ENCODE results near the gene ZNF423.

ZNF423 gene

DNA sequence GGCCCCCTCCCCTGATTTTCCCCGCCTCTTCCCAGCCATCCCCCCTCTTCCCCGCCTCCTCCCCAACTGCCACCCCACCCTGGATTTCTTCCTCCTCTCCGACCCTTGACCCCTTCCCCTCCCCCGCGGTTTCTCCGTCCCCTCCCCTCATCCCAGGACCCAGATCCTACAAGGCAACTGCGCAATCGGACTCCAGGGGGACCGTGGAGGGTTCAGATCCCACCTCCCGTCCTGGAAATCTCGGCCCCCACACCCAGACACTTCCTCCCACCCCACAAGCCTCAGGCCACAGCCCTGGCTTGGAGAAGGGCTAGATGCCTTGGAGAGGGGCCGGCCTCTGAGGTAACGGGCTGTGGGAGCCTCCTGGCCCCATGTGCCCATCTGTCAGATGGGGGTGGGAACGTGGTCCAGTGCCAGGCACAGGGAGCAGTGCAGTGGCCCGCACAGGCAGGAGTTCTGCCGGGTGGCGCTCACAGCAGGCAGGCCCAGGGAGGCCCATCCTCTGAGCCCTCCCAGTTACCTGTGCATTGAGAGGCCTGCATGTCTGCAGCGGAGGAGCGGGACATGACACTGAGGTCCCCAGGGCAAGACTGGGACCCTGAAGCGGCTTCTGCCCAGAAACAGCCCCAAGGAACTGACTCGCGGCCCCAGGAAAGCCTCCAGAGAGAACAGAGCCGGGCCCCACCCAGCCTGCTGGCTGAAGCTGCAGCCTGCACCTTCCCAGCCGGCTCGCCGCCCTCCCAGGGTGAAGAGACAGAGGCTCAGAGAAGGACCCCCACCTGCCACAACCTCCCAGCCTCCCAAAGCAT, 16.7 kb downstream of the ZNF423 start:
- H3K36me3 ChIP-seq (ENCODE audit: control insufficient read depth in 1 of 2, insufficient read depth in 2 of 2, low read depth in 1 of 2, low read length in 2 of 2), result no peaks in the 10 kb centered on the region
- H3K9me3 ChIP-seq (ENCODE audit: control insufficient read depth, low read length), result no peaks in the 10 kb centered on the region
- H2BK5ac ChIP-seq (ENCODE audit: low read depth, low read length, poor library complexity, severe bottlenecking), result no peak overlapping the region
- H4K91ac ChIP-seq (ENCODE audit: low read length), result no peak overlapping the region
- H2BK120ac ChIP-seq (ENCODE audit: low read depth, low read length), result peak overlapping the region; percentile 12
- peak overlapping the region in 1 of 2 experiments; percentile 56 for H3K18ac ChIP-seq (ENCODE audit: low read depth in 1 of 2, low read length in 2 of 2)
- peak overlapping the region in 1 of 2 experiments; percentile 49 for H2BK12ac ChIP-seq (ENCODE audit: low read length in 2 of 2)
- no peak for DNase-seq
- no peak overlapping the region for H2BK15ac ChIP-seq (ENCODE audit: low read depth, poor library complexity, severe bottlenecking)
- no peak overlapping the region for H3K9ac ChIP-seq (ENCODE audit: low read length)
- H3K27ac ChIP-seq (ENCODE audit: low read length, poor library complexity, severe bottlenecking), result no peak overlapping the region
- peak overlapping the region in 1 of 2 experiments; percentile 79 for H3K14ac ChIP-seq (ENCODE audit: low read length in 2 of 2)
- 48% methylated on average over 23 of the region's 26 CpGs for WGBS
- H3K4ac ChIP-seq (ENCODE audit: low read depth in 1 of 2, low read length in 2 of 2), result no peak overlapping the region
- no peak overlapping the region for H2AFZ ChIP-seq (ENCODE audit: low read depth, low read length)
- peak overlapping the region; percentile 79 for H3K4me2 ChIP-seq (ENCODE audit: low read length, poor library complexity, severe bottlenecking)
- peak overlapping the region in 1 of 2 experiments; percentile 70 for H3K23ac ChIP-seq (ENCODE audit: low read length in 2 of 2)
- peaks cover 10 to 15% of the 10 kb centered on the region in 2 experiments for H3K27me3 ChIP-seq (ENCODE audit: control insufficient read depth in 1 of 2, insufficient read depth in 1 of 2, low read length in 2 of 2)
- H3K79me1 ChIP-seq (replicated peaks; ENCODE audit: low read length, poor library complexity, severe bottlenecking), result peaks cover 16% of the 10 kb centered on the region
- H3K4me1 ChIP-seq (ENCODE audit: control insufficient read depth, insufficient read depth, low read depth, low read length), result peaks cover 34% of the 10 kb centered on the region
- H4K8ac ChIP-seq (ENCODE audit: low read length), result no peak overlapping the region
- no peak overlapping the region for H2AK5ac ChIP-seq (ENCODE audit: low read length, severe bottlenecking)
- H3K4me3 ChIP-seq (ENCODE audit: insufficient read depth in 1 of 2, low read depth in 1 of 2, low read length in 2 of 2), result no peak overlapping the region

DNA sequence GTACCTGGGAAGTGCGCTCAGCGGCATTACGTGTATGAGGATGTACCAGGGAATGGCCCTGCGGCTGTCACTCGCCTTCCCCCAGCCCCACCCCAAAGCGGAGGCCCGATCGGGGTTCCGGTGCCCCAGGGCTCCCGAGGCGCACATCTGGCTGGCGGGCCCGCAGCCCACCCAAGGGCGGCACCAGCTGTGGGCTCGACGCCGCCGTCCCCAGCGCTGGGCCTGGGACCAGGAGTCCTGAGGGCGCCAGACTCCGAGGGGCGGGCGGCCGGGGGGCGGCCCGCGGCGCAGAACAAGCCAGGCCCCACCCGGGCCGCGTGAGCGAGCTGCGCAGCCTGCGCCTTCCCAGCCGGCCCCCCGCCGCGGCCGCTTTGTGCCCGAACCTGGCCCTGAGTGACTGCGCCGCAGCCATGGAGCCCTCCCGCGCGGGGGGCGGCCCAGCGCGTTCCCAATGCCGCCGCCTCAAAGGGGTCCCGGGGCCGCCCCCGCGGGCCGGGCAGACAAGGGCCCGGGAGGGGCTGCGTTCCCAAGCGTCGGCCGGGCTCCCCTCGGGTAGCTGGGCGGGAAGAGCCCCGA, 17.4 kb downstream of the ZNF423 start:
- peak overlapping the region in 1 of 2 experiments; percentile 37 for H3K23ac ChIP-seq (ENCODE audit: low read length in 2 of 2)
- H4K8ac ChIP-seq (ENCODE audit: low read length), result no peak overlapping the region
- no peak overlapping the region for H3K27ac ChIP-seq (ENCODE audit: low read length, poor library complexity, severe bottlenecking)
- 13% methylated on average over 34 of the region's 63 CpGs for WGBS
- peak overlapping the region in 1 of 2 experiments; percentile 38 for H2BK12ac ChIP-seq (ENCODE audit: low read length in 2 of 2)
- H2BK120ac ChIP-seq (ENCODE audit: low read depth, low read length), result peak overlapping the region; percentile 12
- H3K4me3 ChIP-seq (ENCODE audit: insufficient read depth in 1 of 2, low read depth in 1 of 2, low read length in 2 of 2), result peak overlapping the region in 1 of 2 experiments; percentile 35
- H3K36me3 ChIP-seq (ENCODE audit: control insufficient read depth in 1 of 2, insufficient read depth in 2 of 2, low read depth in 1 of 2, low read length in 2 of 2), result no peaks in the 10 kb centered on the region
- H3K79me1 ChIP-seq (replicated peaks; ENCODE audit: low read length, poor library complexity, severe bottlenecking), result peaks cover 16% of the 10 kb centered on the region
- H2AFZ ChIP-seq (ENCODE audit: low read depth, low read length), result peak overlapping the region; percentile 7
- peak overlapping the region; percentile 20 for H4K91ac ChIP-seq (ENCODE audit: low read length)
- no peak overlapping the region for H2AK5ac ChIP-seq (ENCODE audit: low read length, severe bottlenecking)
- peak overlapping the region in 1 of 2 experiments; percentile 31 for H3K18ac ChIP-seq (ENCODE audit: low read depth in 1 of 2, low read length in 2 of 2)
- H3K4ac ChIP-seq (ENCODE audit: low read depth in 1 of 2, low read length in 2 of 2), result peak overlapping the region in 1 of 2 experiments; percentile 8
- H3K27me3 ChIP-seq (ENCODE audit: control insufficient read depth in 1 of 2, insufficient read depth in 1 of 2, low read length in 2 of 2), result peaks cover 10 to 15% of the 10 kb centered on the region in 2 experiments
- H3K14ac ChIP-seq (ENCODE audit: low read length in 2 of 2), result no peak overlapping the region
- H3K4me1 ChIP-seq (ENCODE audit: control insufficient read depth, insufficient read depth, low read depth, low read length), result peaks cover 37% of the 10 kb centered on the region
- no peak overlapping the region for H2BK5ac ChIP-seq (ENCODE audit: low read depth, low read length, poor library complexity, severe bottlenecking)
- no peak overlapping the region for H3K9ac ChIP-seq (ENCODE audit: low read length)
- no peaks in the 10 kb centered on the region for H3K9me3 ChIP-seq (ENCODE audit: control insufficient read depth, low read length)
- no peak for DNase-seq
- peak overlapping the region; percentile 7 for H2BK15ac ChIP-seq (ENCODE audit: low read depth, poor library complexity, severe bottlenecking)
- H3K4me2 ChIP-seq (ENCODE audit: low read length, poor library complexity, severe bottlenecking), result peak overlapping the region; percentile 79

DNA sequence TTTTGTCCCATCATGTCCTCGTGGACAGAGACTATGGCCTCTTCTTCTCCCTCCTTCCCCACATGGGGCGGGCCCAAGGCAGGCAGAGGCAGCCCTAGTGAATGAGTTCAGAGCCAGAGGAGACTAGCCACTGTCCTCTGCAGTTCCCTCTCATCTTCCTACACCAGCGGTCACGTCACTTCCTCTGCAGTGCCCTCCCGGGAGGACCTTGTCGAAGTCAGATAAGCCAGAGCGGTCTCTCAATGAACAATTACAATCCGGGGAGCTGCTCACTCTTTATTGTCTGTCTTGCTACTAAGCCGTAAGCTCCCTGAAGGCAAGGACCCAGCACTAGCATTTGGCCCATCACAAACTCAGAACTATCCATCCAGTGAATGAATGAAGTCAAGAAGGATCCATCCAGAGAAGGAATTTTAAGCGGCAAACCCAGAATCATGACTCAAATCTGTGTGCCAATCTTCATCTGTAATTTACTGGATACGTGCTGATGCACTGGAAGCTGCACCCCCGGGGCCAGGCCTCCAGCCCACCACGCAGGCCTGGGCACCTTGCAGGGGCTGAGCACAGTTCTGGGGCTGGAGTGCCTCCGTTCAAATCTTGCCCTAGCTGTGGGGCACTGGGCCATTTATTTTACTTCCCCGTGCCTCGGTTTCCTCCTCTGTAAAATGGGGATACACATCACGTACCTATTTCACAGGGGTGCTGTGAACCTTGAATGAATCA, 18.1 kb downstream of the ZNF423 start:
- no peak overlapping the region for H2BK120ac ChIP-seq (ENCODE audit: low read depth, low read length)
- H3K27ac ChIP-seq (ENCODE audit: low read length, poor library complexity, severe bottlenecking), result no peak overlapping the region
- no peak overlapping the region for H2BK5ac ChIP-seq (ENCODE audit: low read depth, low read length, poor library complexity, severe bottlenecking)
- no peak for DNase-seq
- peaks cover 37% of the 10 kb centered on the region for H3K4me1 ChIP-seq (ENCODE audit: control insufficient read depth, insufficient read depth, low read depth, low read length)
- no peak overlapping the region for H3K9ac ChIP-seq (ENCODE audit: low read length)
- H3K36me3 ChIP-seq (ENCODE audit: control insufficient read depth in 1 of 2, insufficient read depth in 2 of 2, low read depth in 1 of 2, low read length in 2 of 2), result no peaks in the 10 kb centered on the region
- H3K9me3 ChIP-seq (ENCODE audit: control insufficient read depth, low read length), result no peaks in the 10 kb centered on the region
- H3K4me2 ChIP-seq (ENCODE audit: low read length, poor library complexity, severe bottlenecking), result peak overlapping the region; percentile 79
- H3K27me3 ChIP-seq (ENCODE audit: control insufficient read depth in 1 of 2, insufficient read depth in 1 of 2, low read length in 2 of 2), result peaks cover 10 to 15% of the 10 kb centered on the region in 2 experiments
- no peak overlapping the region for H2BK12ac ChIP-seq (ENCODE audit: low read length in 2 of 2)
- no peak overlapping the region for H3K4me3 ChIP-seq (ENCODE audit: insufficient read depth in 1 of 2, low read depth in 1 of 2, low read length in 2 of 2)
- no peak overlapping the region for H2AK5ac ChIP-seq (ENCODE audit: low read length, severe bottlenecking)
- H3K4ac ChIP-seq (ENCODE audit: low read depth in 1 of 2, low read length in 2 of 2), result no peak overlapping the region
- H3K23ac ChIP-seq (ENCODE audit: low read length in 2 of 2), result no peak overlapping the region
- no peak overlapping the region for H4K8ac ChIP-seq (ENCODE audit: low read length)
- H2BK15ac ChIP-seq (ENCODE audit: low read depth, poor library complexity, severe bottlenecking), result no peak overlapping the region
- 58% methylated on average over 17 of the region's 17 CpGs for WGBS
- peak overlapping the region in 1 of 2 experiments; percentile 31 for H3K18ac ChIP-seq (ENCODE audit: low read depth in 1 of 2, low read length in 2 of 2)
- no peak overlapping the region for H2AFZ ChIP-seq (ENCODE audit: low read depth, low read length)
- peaks cover 16% of the 10 kb centered on the region for H3K79me1 ChIP-seq (replicated peaks; ENCODE audit: low read length, poor library complexity, severe bottlenecking)
- H3K14ac ChIP-seq (ENCODE audit: low read length in 2 of 2), result no peak overlapping the region
- peak overlapping the region; percentile 20 for H4K91ac ChIP-seq (ENCODE audit: low read length)

DNA sequence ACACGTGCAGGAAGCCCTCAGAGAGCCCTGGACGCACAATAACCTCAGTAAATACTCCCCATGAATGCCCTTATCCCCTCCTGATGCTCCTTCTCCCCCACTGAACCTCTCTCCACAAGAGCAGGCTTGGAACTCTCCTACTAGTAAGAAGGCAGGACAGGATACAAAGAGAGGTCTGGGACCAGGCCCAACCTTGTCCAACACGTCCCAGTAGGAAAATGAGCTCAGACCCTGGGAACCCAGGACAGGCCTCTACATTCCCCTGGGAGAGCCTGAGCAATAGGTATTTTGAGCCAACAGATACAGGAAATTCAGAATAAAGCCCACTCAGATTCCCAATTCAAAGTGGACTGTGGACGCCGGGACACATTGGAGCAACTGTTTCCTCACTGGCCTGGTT, 19.2 kb downstream of the ZNF423 start:
- H3K9ac ChIP-seq (ENCODE audit: low read length), result no peak overlapping the region
- H3K27ac ChIP-seq (ENCODE audit: low read length, poor library complexity, severe bottlenecking), result no peak overlapping the region
- H2BK120ac ChIP-seq (ENCODE audit: low read depth, low read length), result no peak overlapping the region
- H3K4me2 ChIP-seq (ENCODE audit: low read length, poor library complexity, severe bottlenecking), result no peak overlapping the region
- no peak overlapping the region for H4K91ac ChIP-seq (ENCODE audit: low read length)
- H4K8ac ChIP-seq (ENCODE audit: low read length), result no peak overlapping the region
- no peak overlapping the region for H3K14ac ChIP-seq (ENCODE audit: low read length in 2 of 2)
- no peaks in the 10 kb centered on the region for H3K36me3 ChIP-seq (ENCODE audit: control insufficient read depth in 1 of 2, insufficient read depth in 2 of 2, low read depth in 1 of 2, low read length in 2 of 2)
- no peaks in the 10 kb centered on the region for H3K9me3 ChIP-seq (ENCODE audit: control insufficient read depth, low read length)
- H2BK15ac ChIP-seq (ENCODE audit: low read depth, poor library complexity, severe bottlenecking), result no peak overlapping the region
- H3K4me3 ChIP-seq (ENCODE audit: insufficient read depth in 1 of 2, low read depth in 1 of 2, low read length in 2 of 2), result no peak overlapping the region
- peaks cover 19% of the 10 kb centered on the region for H3K79me1 ChIP-seq (replicated peaks; ENCODE audit: low read length, poor library complexity, severe bottlenecking)
- no peak for DNase-seq
- no peak overlapping the region for H2BK5ac ChIP-seq (ENCODE audit: low read depth, low read length, poor library complexity, severe bottlenecking)
- no peak overlapping the region for H3K4ac ChIP-seq (ENCODE audit: low read depth in 1 of 2, low read length in 2 of 2)
- peak overlapping the region in 1 of 2 experiments; percentile 11 for H2BK12ac ChIP-seq (ENCODE audit: low read length in 2 of 2)
- peaks cover 10 to 15% of the 10 kb centered on the region in 2 experiments for H3K27me3 ChIP-seq (ENCODE audit: control insufficient read depth in 1 of 2, insufficient read depth in 1 of 2, low read length in 2 of 2)
- H3K4me1 ChIP-seq (ENCODE audit: control insufficient read depth, insufficient read depth, low read depth, low read length), result peaks cover 37% of the 10 kb centered on the region
- no peak overlapping the region for H3K23ac ChIP-seq (ENCODE audit: low read length in 2 of 2)
- no peak overlapping the region for H2AK5ac ChIP-seq (ENCODE audit: low read length, severe bottlenecking)
- 89% methylated on average over 5 of the region's 5 CpGs for WGBS
- H3K18ac ChIP-seq (ENCODE audit: low read depth in 1 of 2, low read length in 2 of 2), result no peak overlapping the region
- no peak overlapping the region for H2AFZ ChIP-seq (ENCODE audit: low read depth, low read length)

Data from mesenchymal stem cell (in vitro differentiated cells and primary cell).